Inferior parietal cortex (tissue), 1 donor: ENCODE measurements around the gene CHAC2.
A peak's percentile ranks its signal among the peaks of the same experiment; 100 is the strongest.
"Not testable (repeated sequence)": the region's sequence is repeated elsewhere in the genome, so short reads cannot be mapped to it uniquely, and the experiment has no call there.

Experiments used
- DNase-seq: peaks from one replicate; pipeline ENCODE4 v3.0.0-alpha.2; 2016; ENCODE audit errors: extremely low spot score

Gene CHAC2

GRCh38 chr2:53767405-53768241 is at the start of gene CHAC2:
Gene CHAC2 (plus strand): TSS chr2:53767804. CDS start chr2:53767887, 83 bp downstream.
- DNase-seq = peak; percentile 85

GRCh38 chr2:53720944-53721343 is 46.7 kb upstream of the CHAC2 start:
- DNase-seq = not testable (repeated sequence)

DNA sequence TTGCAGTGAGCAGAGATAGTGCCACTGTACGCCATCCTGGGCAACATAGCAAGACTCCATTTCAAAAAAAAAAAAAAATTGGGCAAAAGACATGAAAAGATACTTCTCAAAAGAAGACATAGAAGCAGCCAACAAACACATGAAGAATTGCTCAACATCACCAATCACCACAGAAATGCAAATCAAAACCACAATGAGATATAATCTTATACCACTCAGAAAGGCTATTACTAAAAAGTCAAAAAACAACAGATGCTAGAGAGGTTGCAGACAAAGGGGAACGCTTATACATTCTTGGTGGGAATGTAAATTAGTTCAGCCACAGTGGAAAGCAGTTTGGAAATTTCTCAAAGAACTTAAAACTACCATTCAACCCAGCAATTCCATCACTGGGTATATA is 43.1 kb upstream of the CHAC2 start:
- no peak for DNase-seq

DNA sequence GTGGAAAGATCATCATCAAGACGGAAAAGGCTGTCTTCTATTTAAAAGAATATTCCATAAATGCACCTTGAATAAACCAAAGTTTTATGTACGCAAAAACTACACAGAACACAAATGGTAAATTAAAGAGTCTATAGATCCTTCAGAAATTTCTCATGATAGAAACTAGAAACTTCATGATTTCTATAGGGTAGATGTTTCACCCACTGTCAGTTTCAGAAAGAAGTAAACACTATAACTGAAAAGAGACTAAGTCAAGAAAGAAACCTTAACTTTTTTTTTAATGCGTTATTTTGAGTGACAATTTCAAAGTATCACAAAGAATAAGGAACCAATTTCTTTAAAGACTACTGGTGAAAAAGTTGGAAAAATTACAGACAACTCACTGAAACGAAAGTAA is 41.9 kb upstream of the CHAC2 start:
- no peak for DNase-seq

DNA sequence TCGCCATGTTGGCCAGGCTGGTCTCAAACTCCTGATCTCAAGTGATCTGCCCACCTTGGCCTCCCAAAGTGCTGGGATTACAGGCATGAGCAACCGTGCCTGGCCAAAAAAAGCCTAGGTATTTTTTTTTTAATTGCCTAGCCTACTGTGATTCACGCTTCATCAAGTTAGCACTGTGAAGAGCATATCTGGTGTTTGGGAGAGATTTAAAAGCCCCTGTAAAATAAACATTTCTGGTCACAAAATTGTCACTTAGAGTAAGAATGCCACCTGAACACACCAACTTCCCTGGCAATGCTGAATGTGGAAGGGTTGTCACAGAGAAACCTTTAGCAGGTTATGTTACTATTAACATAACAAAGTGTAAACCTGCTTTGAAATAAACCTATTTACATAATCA is 39.7 kb upstream of the CHAC2 start:
- no peak for DNase-seq

- no peak for DNase-seq
These were observed 38.4 kb upstream of the CHAC2 start for GRCh38 chr2:53729143-53729762.

DNA sequence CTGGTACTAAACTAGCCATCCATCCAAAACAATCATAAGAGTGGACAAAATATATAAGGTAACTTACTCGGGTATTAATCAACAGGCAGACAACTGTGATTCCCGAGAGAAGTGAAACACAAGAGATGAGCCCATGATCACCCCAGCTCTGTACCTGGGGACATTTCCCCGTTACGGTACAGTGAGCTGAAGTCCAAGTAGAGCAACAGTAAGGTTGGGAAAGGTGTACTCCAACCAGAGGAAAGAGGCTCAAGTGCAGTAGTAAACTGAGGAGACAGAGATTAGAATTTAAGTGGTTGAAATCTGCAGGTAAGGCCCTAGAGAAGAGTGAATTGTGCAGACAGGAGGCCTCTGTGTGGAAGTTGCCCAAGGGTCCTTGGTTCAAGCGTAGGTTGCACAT is 30.5 kb upstream of the CHAC2 start:
- DNase-seq = no peak

DNA sequence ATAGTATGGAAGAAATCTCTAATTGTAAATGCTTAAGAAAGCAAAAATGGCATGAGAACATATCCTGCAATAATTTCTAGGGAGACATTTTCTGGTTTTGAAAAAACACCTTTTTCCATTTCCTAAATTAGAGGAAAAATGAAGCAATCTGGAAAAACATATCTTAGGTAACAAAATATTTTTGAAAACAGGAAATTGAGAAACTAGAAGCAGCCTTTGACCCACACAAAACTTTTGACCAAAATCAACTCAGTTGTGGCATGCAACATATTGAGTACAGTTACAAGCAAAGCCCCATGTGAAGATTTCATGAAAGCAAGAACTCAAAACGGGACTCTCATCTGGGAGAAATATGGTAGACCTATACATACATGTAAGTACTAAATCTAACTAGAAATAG is 28.6 kb upstream of the CHAC2 start:
- no peak for DNase-seq

DNA sequence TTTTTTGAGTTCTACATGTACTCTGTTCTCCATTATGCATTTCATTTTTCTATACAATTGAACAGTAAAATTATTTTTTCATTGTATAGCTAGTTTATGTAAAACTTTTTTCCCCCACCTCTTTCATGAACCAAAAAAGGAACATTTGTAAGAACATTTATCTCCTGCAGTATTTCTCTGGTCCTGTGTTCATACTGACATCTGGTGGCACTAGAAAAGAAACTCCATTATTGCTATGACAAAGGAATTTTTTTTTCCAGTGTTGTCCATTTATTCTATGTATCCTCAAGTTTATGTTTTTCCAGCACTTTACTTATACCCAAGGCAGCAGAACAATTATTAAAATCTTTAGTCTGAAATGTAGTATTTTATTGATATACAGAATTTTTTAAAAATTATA is 27.4 kb upstream of the CHAC2 start:
- DNase-seq = no peak

DNA sequence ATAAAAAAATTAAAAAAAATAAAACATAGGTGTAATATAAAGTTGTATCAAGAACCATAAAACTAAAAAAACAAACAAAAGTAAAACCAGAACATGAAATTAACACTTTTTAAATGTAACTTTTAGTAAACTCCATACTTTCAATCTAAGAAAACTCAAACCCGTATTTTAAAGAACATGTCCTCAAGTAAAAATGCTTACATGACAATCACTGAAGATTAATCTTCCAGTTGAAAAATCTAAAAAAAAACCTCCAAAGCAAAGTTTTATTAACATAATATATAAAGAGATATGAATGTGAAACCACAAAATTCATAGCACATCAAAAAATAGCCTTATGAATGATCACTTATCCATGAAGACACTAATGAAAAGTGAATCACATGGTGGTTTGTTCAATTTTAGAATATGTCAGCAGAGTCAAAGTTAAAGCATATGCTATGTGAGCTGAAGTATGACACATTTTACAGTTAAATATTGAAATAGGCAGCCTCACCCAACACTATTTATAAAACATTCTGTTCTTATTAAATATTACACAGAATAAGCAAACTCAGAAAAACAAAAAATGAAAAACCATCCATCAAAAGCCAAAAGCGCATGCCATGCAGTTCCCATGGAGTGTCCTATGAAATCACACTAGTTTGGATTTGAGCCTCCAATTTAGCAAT is 23.1 kb upstream of the CHAC2 start:
- no peak for DNase-seq

- no peak for DNase-seq
These were observed 17.4 kb upstream of the CHAC2 start for GRCh38 chr2:53750041-53750768.

DNA sequence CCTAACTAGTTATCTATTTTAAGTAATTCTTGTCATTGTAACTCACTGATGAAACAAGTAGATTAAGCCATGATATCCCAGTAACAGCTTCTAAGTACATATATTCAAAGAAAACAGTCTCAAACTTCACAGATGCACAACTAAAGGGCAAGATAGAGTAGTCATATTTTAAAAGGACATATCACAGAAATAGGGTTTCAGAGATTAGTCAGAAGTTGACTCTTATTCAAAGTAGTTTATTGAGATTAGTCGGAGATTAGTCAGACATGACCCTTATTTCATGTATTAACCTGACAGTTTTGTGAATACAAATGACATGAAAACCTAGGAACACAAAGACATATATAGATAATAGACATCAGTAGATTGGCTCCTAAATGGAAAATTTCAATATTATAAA is 15.9 kb upstream of the CHAC2 start:
- no peak for DNase-seq

DNA sequence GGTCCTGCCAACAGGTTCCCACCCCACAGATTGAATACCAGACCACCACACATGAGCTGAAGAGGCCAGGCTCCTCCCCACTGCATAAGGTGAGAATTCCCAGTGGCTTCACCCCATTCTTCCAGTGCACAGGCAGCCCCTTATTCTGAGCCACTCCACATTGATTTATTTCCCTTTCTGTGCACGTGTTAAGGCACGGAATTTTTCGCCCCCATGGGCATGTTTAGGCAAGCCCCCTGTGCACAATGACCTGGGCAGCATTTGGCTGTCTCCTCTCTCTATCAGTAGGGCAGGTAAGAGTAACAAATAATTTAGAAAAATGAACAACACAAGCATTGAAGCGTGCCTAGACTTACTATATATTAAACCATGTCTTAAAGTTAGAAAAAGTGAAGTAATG is 15.2 kb upstream of the CHAC2 start:
- no peak for DNase-seq

- DNase-seq = no peak
These were observed 14.6 kb upstream of the CHAC2 start for GRCh38 chr2:53753041-53753440.

DNA sequence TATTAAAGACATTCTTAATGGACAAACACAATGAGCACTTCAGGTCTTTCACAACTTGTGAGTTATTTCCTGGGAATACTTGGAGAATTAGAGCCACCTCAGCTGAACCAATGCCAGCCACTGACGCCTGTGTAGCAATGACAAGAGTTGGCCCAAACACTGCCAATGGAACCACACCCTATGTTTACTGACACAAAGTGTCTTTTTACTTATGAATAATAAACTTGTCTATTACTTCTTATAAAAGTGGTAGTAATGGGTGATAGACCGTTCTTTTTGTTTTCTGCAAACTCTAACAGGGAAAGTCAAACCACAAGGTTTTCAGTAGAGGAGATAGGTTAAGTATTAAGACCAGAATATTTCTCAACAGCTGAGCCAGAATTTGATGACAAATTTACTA is 12.5 kb upstream of the CHAC2 start:
- DNase-seq = no peak

DNA sequence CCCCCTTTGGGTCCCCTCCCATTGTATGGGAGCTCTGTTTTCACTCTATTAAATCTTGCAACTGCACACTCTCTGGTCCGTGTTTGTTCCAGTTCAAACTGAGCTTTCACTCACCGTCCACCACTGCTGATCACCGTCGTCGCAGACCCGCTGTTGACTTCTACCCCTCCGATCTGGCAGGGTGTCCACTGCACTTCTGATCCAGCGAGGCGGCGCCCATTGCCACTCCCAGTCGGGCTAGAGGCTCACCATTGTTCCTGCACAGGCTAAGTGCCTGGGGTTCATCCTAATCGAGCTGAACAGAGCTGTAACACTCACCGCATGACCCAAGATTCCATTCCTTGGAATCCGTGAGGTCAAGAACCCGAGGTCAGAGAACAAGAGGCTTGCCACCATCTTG is 11.0 kb upstream of the CHAC2 start:
- no peak for DNase-seq

DNA sequence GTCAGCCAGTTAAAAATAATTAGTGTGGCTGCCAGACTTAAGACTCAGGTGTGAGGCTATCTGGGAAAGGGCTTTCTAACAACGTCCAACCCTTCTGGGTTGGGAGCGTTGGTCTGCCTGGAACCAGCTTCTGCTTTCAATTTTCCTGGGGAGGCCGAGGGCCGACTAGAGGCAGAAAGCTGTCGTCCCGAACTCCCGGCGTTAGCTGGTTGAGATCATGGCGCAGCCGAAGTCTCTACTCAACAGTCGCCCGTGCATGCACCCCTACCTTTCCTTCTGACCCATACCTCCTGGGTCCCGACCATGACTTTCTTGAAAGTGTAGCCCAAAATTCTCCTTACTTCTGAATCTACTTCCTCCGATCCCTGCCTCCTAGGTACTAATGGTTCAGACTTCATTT is 10.4 kb upstream of the CHAC2 start:
- not testable (repeated sequence) for DNase-seq

DNA sequence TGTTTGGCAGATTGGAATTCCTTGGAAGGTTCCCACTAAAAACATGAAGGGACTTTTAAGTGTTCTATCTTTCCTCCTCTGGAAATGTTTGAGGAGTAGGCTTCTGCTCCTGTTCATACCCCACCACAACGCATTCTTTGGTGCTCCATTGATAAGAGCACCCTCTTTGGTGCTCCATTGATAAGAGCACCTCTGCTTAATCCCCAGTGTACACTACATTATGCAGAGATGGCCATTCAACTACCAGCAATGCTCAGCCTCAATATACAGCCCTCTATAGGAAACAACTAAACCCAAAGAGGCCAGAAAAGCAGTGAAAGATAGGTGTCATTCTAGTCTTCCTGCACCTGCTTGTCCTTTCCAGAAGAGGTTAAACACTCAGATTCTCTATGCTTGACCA is 1.8 kb upstream of the CHAC2 start:
- DNase-seq = no peak

DNA sequence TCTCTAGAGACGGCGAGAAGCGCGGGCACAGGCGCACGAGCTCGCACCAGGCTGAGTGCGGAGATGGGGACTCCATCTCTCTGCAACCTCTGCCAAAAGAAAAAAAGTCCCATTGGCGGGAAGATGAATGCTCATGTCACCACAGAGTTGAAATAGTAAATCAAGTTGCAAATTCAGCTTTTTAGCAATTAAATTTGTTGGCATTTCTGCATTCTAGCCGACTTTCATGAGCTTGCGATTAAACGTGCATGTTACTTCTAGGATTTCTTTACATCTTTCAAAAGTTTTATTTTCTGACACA is 588 bp downstream of the CHAC2 start:
- no peak for DNase-seq

- DNase-seq = no peak
These were observed 1.8 kb downstream of the CHAC2 start for GRCh38 chr2:53769318-53769945.

- no peak for DNase-seq
These were observed 2.7 kb downstream of the CHAC2 start for GRCh38 chr2:53770264-53770663.

GRCh38 chr2:53777134-53777533 is 9.5 kb downstream of the CHAC2 start:
- no peak for DNase-seq
